ENCODE measurements around the gene GPN3. TPM values are rescaled to one million over a fixed set of nuclear protein-coding genes. Genes with fewer than 3 reads are reported as not detected.

The GPN3 gene
- total and polyA plus RNA-seq, 2 of the 8 experiments (the other 6 are each of a cell fraction or from before 2014, with no cell fraction given), result 49.7 to 52.9 TPM

DNA sequence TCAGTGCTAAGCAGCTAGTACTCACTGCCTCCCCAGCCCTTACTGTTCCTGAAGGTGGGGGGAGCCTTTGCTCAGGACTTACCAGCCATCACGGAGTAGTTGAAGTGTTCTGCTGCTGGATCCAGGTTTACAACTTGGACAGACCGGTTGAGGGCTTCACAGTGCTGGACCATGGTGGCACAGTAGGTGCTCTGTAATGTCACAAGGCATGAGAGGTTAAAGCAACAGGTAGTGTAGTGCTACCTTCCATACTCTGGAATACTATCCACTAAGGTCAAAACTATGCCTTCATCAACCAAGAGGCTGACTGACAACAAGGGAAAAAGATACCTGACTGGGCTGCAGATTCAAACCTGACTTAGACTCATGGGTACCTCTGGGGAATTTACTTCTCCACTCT is 3.0 kb downstream of the GPN3 start:
- no peak overlapping the region for H3K14ac ChIP-seq (ENCODE audit: insufficient read length)
- no peaks in the 10 kb centered on the region for H3K27me3 ChIP-seq (replicated peaks in 1 of 4; ENCODE audit: control insufficient read depth in 3 of 4, extremely low read depth in 1 of 4, insufficient read depth in 3 of 4, low read length in 3 of 4)
- no peak overlapping the region for H2BK120ac ChIP-seq (replicated peaks; ENCODE audit: low read depth, low read length)
- H2BK20ac ChIP-seq (ENCODE audit: low read length), result no peak overlapping the region
- H3K36me3 ChIP-seq (ENCODE audit: control insufficient read depth in 2 of 4, insufficient read depth in 4 of 4, low read length in 3 of 4), result peaks cover 5 to 16% (median 14%) of the 10 kb centered on the region in 4 experiments
- H3K4ac ChIP-seq (replicated peaks; ENCODE audit: insufficient read length, low read depth, low read length), result no peak overlapping the region
- H4K20me1 ChIP-seq (replicated peaks in 1 of 2; ENCODE audit: control insufficient read depth in 1 of 2, insufficient read depth in 2 of 2, low read length in 2 of 2), result peaks cover 0 to 2% of the 10 kb centered on the region in 2 experiments
- H3K4me3 ChIP-seq (ENCODE audit: extremely low read depth in 1 of 4, insufficient read depth in 2 of 4, low read depth in 3 of 4, low read length in 4 of 4), result no peak overlapping the region
- H3K56ac ChIP-seq (replicated peaks; ENCODE audit: insufficient read length, low read depth, low read length), result no peak overlapping the region
- H3K79me2 ChIP-seq (ENCODE audit: control insufficient read depth in 1 of 2, insufficient read depth in 2 of 2, low read length in 2 of 2), result peaks cover 0 to 33% of the 10 kb centered on the region in 2 experiments; a peak in 3 of 4 replicates
- TF ChIP-seq GABPA (IDR thresholded peaks at IDR 0.05; ENCODE audit: borderline replicate concordance, insufficient read depth, low read length) (no peak), CHD2 (IDR thresholded peaks at IDR 0.05; ENCODE audit: low read length) (no peak), ASH2L (IDR thresholded peaks at IDR 0.05; ENCODE audit: low read length) (no peak), TCF12 (IDR thresholded peaks at IDR 0.05; ENCODE audit: low read depth, low read length) (no peak), JUN (IDR thresholded peaks at IDR 0.05; ENCODE audit: low read depth, low read length) (no peak), EP300 (IDR thresholded peaks at IDR 0.05; ENCODE audit: borderline replicate concordance in 1 of 2, low read depth in 2 of 2, low read length in 2 of 2) (no peak)
- CTCF ChIA-PET (ENCODE audit: partially characterized antibody), result interaction anchor here (8.1 kb wide), 1 partner anchor 13 kb away, joined by 67 read pairs; the partner anchor contains the start of gene ARPC3
- DNase-seq (ENCODE audit: low read depth in 1 of 2, low spot score in 2 of 2) (no peak), FAIRE-seq (no peak)
- no peak overlapping the region for H2BK15ac ChIP-seq (ENCODE audit: low read length)
- H3K9ac ChIP-seq (replicated peaks in 1 of 4; ENCODE audit: extremely low read depth in 1 of 4, low read depth in 3 of 4, low read length in 3 of 4), result no peak overlapping the region
- H2BK12ac ChIP-seq (ENCODE audit: low read depth, low read length), result no peak overlapping the region
- no peak overlapping the region for H3K18ac ChIP-seq (ENCODE audit: extremely low read depth, low read length)
- 89% methylated on average over 2 of the region's 2 CpGs; no CpG with 5 or more reads in 1 of the 2 experiments for WGBS, 2 experiments (ENCODE audit: extremely low coverage in 1 of 2, insufficient coverage in 1 of 2, insufficient read length in 1 of 2, insufficient replicate concordance in 2 of 2, low coverage in 1 of 2, low lambda C conversion rate in 2 of 2, missing lambda C conversion rate in 1 of 2)
- H3K9me3 ChIP-seq (ENCODE audit: insufficient read depth in 2 of 2, low read depth in 1 of 2, low read length in 1 of 2), result no peaks in the 10 kb centered on the region
- peaks cover 4% of the 10 kb centered on the region; the same call in 1 of the 2 replicates for H3K79me1 ChIP-seq (ENCODE audit: low read depth, low read length)
- H2AFZ ChIP-seq (ENCODE audit: low read length), result no peak overlapping the region
- no peak overlapping the region for H4K91ac ChIP-seq (replicated peaks; ENCODE audit: insufficient read length, low read length)
- H4K5ac ChIP-seq (ENCODE audit: insufficient read length, low read depth, low read length), result no peak overlapping the region
- POLR2A ChIA-PET (ENCODE audit: partially characterized antibody), result interaction anchor here (0.6 kb wide), 1 partner anchor 136 kb away, joined by 3 read pairs; no protein-coding TSS in a partner anchor
- no peak overlapping the region for H3K23ac ChIP-seq (ENCODE audit: insufficient read length)
- H4K8ac ChIP-seq (ENCODE audit: extremely low read depth, insufficient read depth, low read length), result no peak overlapping the region
- no peak overlapping the region for H3K27ac ChIP-seq (ENCODE audit: low read depth, low read length)
- no peak overlapping the region for H2BK5ac ChIP-seq (ENCODE audit: low read depth, low read length)
- no peak overlapping the region for H2AK5ac ChIP-seq (ENCODE audit: low read depth, low read length)
- peaks cover 4% of the 10 kb centered on the region for H3K23me2 ChIP-seq (ENCODE audit: low read depth, low read length)
- peaks cover 0 to 7% (median 1%) of the 10 kb centered on the region in 4 experiments; a peak in 3 of 7 replicates for H3K4me1 ChIP-seq (replicated peaks in 1 of 4; ENCODE audit: control insufficient read depth in 3 of 4, insufficient read depth in 4 of 4, low read length in 3 of 4)
- H3K4me2 ChIP-seq (ENCODE audit: insufficient read depth in 1 of 2, low read depth in 2 of 2, low read length in 2 of 2), result no peak overlapping the region

Data from H1 (cell line).